ENCODE results near the gene ZBTB47.

ZBTB47 gene

GRCh38 chr3:42689421-42690014 lies 36.0 kb downstream of the ZBTB47 start:
- H3K4me1 ChIP-seq (ENCODE audit: control insufficient read depth in 2 of 2, insufficient read depth in 1 of 2, low read depth in 1 of 2, low read length in 2 of 2) = peaks cover 0 to 8% of the 10 kb centered on the region in 2 donors
- H3K9ac ChIP-seq (ENCODE audit: low read depth, low read length, poor library complexity) = no peak overlapping the region
- H3K4me2 ChIP-seq (ENCODE audit: insufficient read depth, low read length, poor library complexity, severe bottlenecking) = no peak overlapping the region
- no peak overlapping the region for H2BK12ac ChIP-seq (ENCODE audit: low read length)
- H4K8ac ChIP-seq (ENCODE audit: low read depth, low read length) = no peak overlapping the region
- WGBS, 2 donors (ENCODE audit: extremely low coverage in 2 of 2, insufficient read length in 2 of 2, insufficient replicate concordance in 1 of 2) = no CpG with 5 or more reads among the region's 9 CpGs
- H3K9me3 ChIP-seq (replicated peaks in 1 of 2; ENCODE audit: control insufficient read depth in 2 of 2, insufficient read depth in 1 of 2, low read depth in 1 of 2, low read length in 2 of 2) = no peaks in the 10 kb centered on the region
- DNase-seq (ENCODE audit: low spot score) = no peak
- no peak overlapping the region for H4K91ac ChIP-seq (ENCODE audit: low read depth, low read length, poor library complexity)
- no peaks in the 10 kb centered on the region for H3K36me3 ChIP-seq (replicated peaks in 1 of 2; ENCODE audit: control insufficient read depth in 2 of 2, insufficient read depth in 2 of 2, low read length in 2 of 2)
- H3K23ac ChIP-seq (ENCODE audit: low read depth, low read length, poor library complexity) = no peak overlapping the region
- no peak overlapping the region for H3K27ac ChIP-seq (replicated peaks; ENCODE audit: low read length)
- no peak overlapping the region for H2BK5ac ChIP-seq (ENCODE audit: low read length)
- no peak overlapping the region for H2BK120ac ChIP-seq (ENCODE audit: low read depth, low read length)
- H3K79me1 ChIP-seq (ENCODE audit: low read depth, low read length) = no peaks in the 10 kb centered on the region
- no peak overlapping the region for H2AFZ ChIP-seq (ENCODE audit: low read length)
- no peak overlapping the region for H2BK15ac ChIP-seq (ENCODE audit: low read length)
- peaks cover 0 to 21% (median 0%) of the 10 kb centered on the region in 3 experiments for H3K27me3 ChIP-seq (ENCODE audit: control insufficient read depth in 3 of 3, insufficient read depth in 3 of 3, low read depth in 1 of 3, low read length in 3 of 3)
- no peak overlapping the region for H2AK5ac ChIP-seq (ENCODE audit: low read depth, low read length)
- no peak overlapping the region for H3K4me3 ChIP-seq (ENCODE audit: low read length in 2 of 2)
- no peak overlapping the region for H3K4ac ChIP-seq (ENCODE audit: low read length)
- H3K14ac ChIP-seq (ENCODE audit: low read length) = no peak overlapping the region
- H3K18ac ChIP-seq (ENCODE audit: low read length) = no peak overlapping the region

- Histone ChIP-seq H3K36me3 (replicated peaks in 1 of 2; ENCODE audit: control insufficient read depth in 2 of 2, insufficient read depth in 2 of 2, low read length in 2 of 2) (no peaks in the 10 kb centered on the region), H3K27me3 (ENCODE audit: control insufficient read depth in 3 of 3, insufficient read depth in 3 of 3, low read depth in 1 of 3, low read length in 3 of 3) (peaks cover 0 to 21% (median 0%) of the 10 kb centered on the region in 3 experiments), H3K9ac (ENCODE audit: low read depth, low read length, poor library complexity) (no peak overlapping the region), H4K8ac (ENCODE audit: low read depth, low read length) (no peak overlapping the region), H2BK12ac (ENCODE audit: low read length) (no peak overlapping the region), H3K9me3 (replicated peaks in 1 of 2; ENCODE audit: control insufficient read depth in 2 of 2, insufficient read depth in 1 of 2, low read depth in 1 of 2, low read length in 2 of 2) (no peaks in the 10 kb centered on the region), H3K27ac (replicated peaks; ENCODE audit: low read length) (no peak overlapping the region), H3K4me1 (ENCODE audit: control insufficient read depth in 2 of 2, insufficient read depth in 1 of 2, low read depth in 1 of 2, low read length in 2 of 2) (peaks cover 0 to 8% of the 10 kb centered on the region in 2 donors), H3K23ac (ENCODE audit: low read depth, low read length, poor library complexity) (no peak overlapping the region), H2BK15ac (ENCODE audit: low read length) (no peak overlapping the region), H3K14ac (ENCODE audit: low read length) (no peak overlapping the region), H4K91ac (ENCODE audit: low read depth, low read length, poor library complexity) (no peak overlapping the region), H3K4me3 (ENCODE audit: low read length in 2 of 2) (peak overlapping the region in 1 of 2 donors; percentile 33), H3K4ac (ENCODE audit: low read length) (no peak overlapping the region), H2AFZ (ENCODE audit: low read length) (no peak overlapping the region), H3K79me1 (ENCODE audit: low read depth, low read length) (no peaks in the 10 kb centered on the region), H2BK5ac (ENCODE audit: low read length) (no peak overlapping the region), H2BK120ac (ENCODE audit: low read depth, low read length) (no peak overlapping the region), H3K4me2 (ENCODE audit: insufficient read depth, low read length, poor library complexity, severe bottlenecking) (no peak overlapping the region), H3K18ac (ENCODE audit: low read length) (no peak overlapping the region), H2AK5ac (ENCODE audit: low read depth, low read length) (peak overlapping the region; percentile 19)
- no peak for DNase-seq (ENCODE audit: low spot score)
- WGBS, 2 donors (ENCODE audit: extremely low coverage in 2 of 2, insufficient read length in 2 of 2, insufficient replicate concordance in 1 of 2) = no CpG with 5 or more reads among the region's 7 CpGs
Observed at GRCh38 chr3:42690191-42690590, 36.7 kb downstream of the ZBTB47 start.

DNA sequence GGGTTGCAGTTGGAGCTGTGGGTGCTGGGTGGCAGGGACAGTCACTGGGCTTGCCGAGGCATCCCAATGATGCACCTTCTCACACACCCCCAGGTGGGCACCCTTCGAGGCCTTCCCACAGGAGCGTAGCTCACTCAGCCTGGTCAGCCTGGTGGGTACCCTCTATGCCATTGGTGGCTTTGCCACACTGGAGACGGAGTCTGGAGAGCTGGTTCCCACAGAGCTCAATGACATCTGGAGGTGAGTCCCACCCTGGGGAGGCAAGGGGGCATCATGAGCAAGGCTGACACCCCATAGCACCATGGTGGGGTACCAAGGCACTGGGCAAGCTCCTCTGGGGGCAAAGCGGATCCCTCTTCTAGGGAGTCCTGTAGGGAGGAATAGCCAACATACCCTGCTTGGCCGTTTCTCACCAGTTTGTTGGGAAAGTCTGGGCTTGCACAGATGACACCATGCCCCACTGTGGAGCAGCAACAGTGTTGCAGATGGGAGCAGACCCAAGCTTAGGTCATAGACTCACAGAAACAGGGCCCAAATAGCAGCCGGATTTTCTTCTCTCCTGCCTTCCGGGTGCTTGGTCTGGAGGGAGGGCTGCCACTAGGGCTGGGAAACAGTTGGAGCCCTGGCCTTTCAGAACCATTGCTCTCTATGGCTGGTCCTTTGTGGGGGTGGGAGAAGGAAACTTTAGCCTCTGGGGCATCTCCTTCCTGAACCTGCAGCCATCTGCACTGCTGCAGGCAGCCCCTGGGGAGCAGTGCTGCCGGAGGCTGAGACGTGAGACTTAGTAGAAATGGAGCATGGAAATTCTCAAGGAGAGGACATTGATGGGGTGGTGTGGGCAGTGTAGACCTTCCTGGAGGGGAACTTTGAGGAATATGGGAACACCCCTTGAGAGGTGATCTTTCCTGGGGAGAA lies 37.5 kb downstream of the ZBTB47 start:
- Histone ChIP-seq H2BK12ac (ENCODE audit: low read length) (no peak overlapping the region), H3K18ac (ENCODE audit: low read length) (peak overlapping the region; percentile 29), H3K27me3 (ENCODE audit: control insufficient read depth in 3 of 3, insufficient read depth in 3 of 3, low read depth in 1 of 3, low read length in 3 of 3) (peaks cover 0 to 27% (median 0%) of the 10 kb centered on the region in 3 experiments), H2BK120ac (ENCODE audit: low read depth, low read length) (no peak overlapping the region), H3K4ac (ENCODE audit: low read length) (no peak overlapping the region), H3K27ac (replicated peaks; ENCODE audit: low read length) (no peak overlapping the region), H3K4me3 (ENCODE audit: low read length in 2 of 2) (no peak overlapping the region), H3K36me3 (replicated peaks in 1 of 2; ENCODE audit: control insufficient read depth in 2 of 2, insufficient read depth in 2 of 2, low read length in 2 of 2) (no peaks in the 10 kb centered on the region), H3K14ac (ENCODE audit: low read length) (no peak overlapping the region), H3K4me1 (ENCODE audit: control insufficient read depth in 2 of 2, insufficient read depth in 1 of 2, low read depth in 1 of 2, low read length in 2 of 2) (peaks cover 0 to 8% of the 10 kb centered on the region in 2 donors), H3K4me2 (ENCODE audit: insufficient read depth, low read length, poor library complexity, severe bottlenecking) (no peak overlapping the region), H4K8ac (ENCODE audit: low read depth, low read length) (no peak overlapping the region), H3K79me1 (ENCODE audit: low read depth, low read length) (no peaks in the 10 kb centered on the region), H2AK5ac (ENCODE audit: low read depth, low read length) (no peak overlapping the region), H4K91ac (ENCODE audit: low read depth, low read length, poor library complexity) (no peak overlapping the region), H3K9ac (ENCODE audit: low read depth, low read length, poor library complexity) (no peak overlapping the region), H2BK5ac (ENCODE audit: low read length) (no peak overlapping the region), H2BK15ac (ENCODE audit: low read length) (no peak overlapping the region), H2AFZ (ENCODE audit: low read length) (no peak overlapping the region), H3K23ac (ENCODE audit: low read depth, low read length, poor library complexity) (no peak overlapping the region), H3K9me3 (replicated peaks in 1 of 2; ENCODE audit: control insufficient read depth in 2 of 2, insufficient read depth in 1 of 2, low read depth in 1 of 2, low read length in 2 of 2) (no peaks in the 10 kb centered on the region)
- WGBS, 2 donors (ENCODE audit: extremely low coverage in 2 of 2, insufficient read length in 2 of 2, insufficient replicate concordance in 1 of 2) = no CpG with 5 or more reads among the region's 10 CpGs
- DNase-seq (ENCODE audit: low spot score) = no peak

Data from neuronal stem cell (in vitro differentiated cells).